Dermis blood vessel endothelial cell (primary cell): ENCODE data around the gene MNT. TPM values are rescaled to one million over a fixed set of nuclear protein-coding genes. Genes with fewer than 3 reads are reported as not detected.

Experiments
- DNase-seq: peaks from one replicate; pipeline ENCODE4 v3.0.0; 2010
- total RNA-seq: library from RNA; depleted of rRNA; stranded (reverse); fragments of >200 nt; gene quantifications from 2 replicates; pipeline ENCODE4 v1.2.3, GENCODE V29; 2014

MNT gene
- total RNA-seq, 1 donor from 2014 or later: 3.9 TPM

GRCh38 chr17:2414446-2415064 lies 13.7 kb upstream of the MNT start:
- no peak for DNase-seq

- DNase-seq: peak; percentile 51
These were observed 11.7 kb upstream of the MNT start for GRCh38 chr17:2412561-2413021.

GRCh38 chr17:2410951-2411350 lies 10.1 kb upstream of the MNT start:
- no peak for DNase-seq

- peak; percentile 79 for DNase-seq
These were observed 6.3 kb upstream of the MNT start for GRCh38 chr17:2406903-2407790.

- DNase-seq: no peak
These were observed 5.5 kb upstream of the MNT start for GRCh38 chr17:2406271-2406902.

- DNase-seq: peak; percentile 74
These were observed 4.5 kb upstream of the MNT start for GRCh38 chr17:2405247-2405926.

- no peak for DNase-seq
These were observed 2.2 kb upstream of the MNT start for GRCh38 chr17:2403044-2403443.

- DNase-seq: no peak
These were observed 1.7 kb upstream of the MNT start for GRCh38 chr17:2402544-2402943.

- DNase-seq: peak; percentile 100
These were observed 764 bp upstream of the MNT start for GRCh38 chr17:2401426-2402221.

GRCh38 chr17:2400474-2400866 lies 390 bp downstream of the MNT start:
- peak; percentile 62 for DNase-seq

- DNase-seq: peak; percentile 98
These were observed 1.0 kb downstream of the MNT start for GRCh38 chr17:2399572-2400473.

GRCh38 chr17:2398655-2399571 lies 1.9 kb downstream of the MNT start:
- DNase-seq: peak; percentile 84

- DNase-seq: no peak
These were observed 2.7 kb downstream of the MNT start for GRCh38 chr17:2398182-2398581.

GRCh38 chr17:2397247-2398171 lies 3.4 kb downstream of the MNT start:
- no peak for DNase-seq

- DNase-seq: peak; percentile 93
These were observed 4.2 kb downstream of the MNT start for GRCh38 chr17:2396568-2397246.

- no peak for DNase-seq
These were observed 4.7 kb downstream of the MNT start for GRCh38 chr17:2396192-2396567.

GRCh38 chr17:2395258-2396181 lies 5.3 kb downstream of the MNT start:
- DNase-seq: peak; percentile 52
